Adipose tissue (tissue), 3 donors: ENCODE data around the gene KPNA2. TPM values are rescaled to one million over a fixed set of nuclear protein-coding genes. Genes with fewer than 3 reads are reported as not detected.
"Not testable (repeated sequence)": the region's sequence is repeated elsewhere in the genome, so short reads cannot be mapped to it uniquely, and the experiment has no call there.

ENCODE experiments used
- H3K27ac ChIP-seq: one replicate; pipeline ENCODE4 v1.5.1; 2013; ENCODE audit warnings: low read depth, low read length
- WGBS, 3 donors: extraction: QIAGEN DNeasy Blood & Tissue Kit; methylation state at CpG; one replicate each; pipeline ENCODE4 v1.1.7; 2013; 5-methylcytosine and 5-hydroxymethylcytosine counted together
- polyA plus RNA-seq, 3 donors: library from polyadenylated mRNA; stranded (reverse); fragments of 200-250 nt; gene quantifications; one replicate each; pipeline ENCODE4 v1.2.3, GENCODE V29; 2013
- donor health status: healthy with polysubstance abuse.
- donor health status: Bipolar disorder and iron deficiency.
- donor health status: healthy.

The KPNA2 gene
- polyA plus RNA-seq, 3 donors = 3.6 to 29.1 (median 21.3) TPM

DNA sequence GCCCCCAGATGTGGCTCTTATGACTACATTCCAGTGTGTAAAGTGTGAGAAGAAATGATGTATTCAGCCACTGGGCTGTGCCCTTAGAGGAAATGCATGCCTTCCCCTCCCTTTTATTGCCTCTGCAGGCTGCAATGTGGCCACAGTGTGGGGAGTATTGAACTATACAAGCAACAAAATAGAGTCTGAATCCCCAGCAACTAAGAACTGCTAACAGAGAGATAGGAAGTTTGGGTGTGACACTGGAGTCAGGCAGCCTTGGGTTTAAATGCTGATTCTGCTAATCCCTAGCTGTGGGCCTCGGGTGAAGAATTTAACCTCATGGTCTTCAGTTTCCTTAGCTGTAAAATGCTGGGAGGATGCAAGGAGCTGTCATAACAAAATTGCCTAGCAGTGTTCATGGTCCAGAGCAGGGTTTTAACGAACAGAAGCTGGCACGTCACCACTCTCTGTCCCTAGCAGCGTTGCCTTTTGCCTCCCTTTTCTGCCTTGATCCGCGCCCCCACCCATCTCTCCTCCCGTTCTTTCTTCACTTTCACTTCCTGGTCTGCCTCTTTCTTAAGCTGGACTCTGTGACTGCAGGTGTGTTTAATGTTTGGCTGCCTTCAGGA is 50.3 kb downstream of the KPNA2 start:
- H3K27ac ChIP-seq = no peak overlapping the region

GRCh38 chr17:68086666-68087065 is 51.1 kb downstream of the KPNA2 start:
- WGBS, 3 donors = 73 to 85% (median 76%) methylated on average over 4 of the region's 4 CpGs
- not testable (repeated sequence) for H3K27ac ChIP-seq

More for the DNA sequence above, 50.3 kb downstream of the KPNA2 start:
- WGBS, 3 donors = 19 to 67% (median 22%) methylated on average over 7 of the region's 7 CpGs

DNA sequence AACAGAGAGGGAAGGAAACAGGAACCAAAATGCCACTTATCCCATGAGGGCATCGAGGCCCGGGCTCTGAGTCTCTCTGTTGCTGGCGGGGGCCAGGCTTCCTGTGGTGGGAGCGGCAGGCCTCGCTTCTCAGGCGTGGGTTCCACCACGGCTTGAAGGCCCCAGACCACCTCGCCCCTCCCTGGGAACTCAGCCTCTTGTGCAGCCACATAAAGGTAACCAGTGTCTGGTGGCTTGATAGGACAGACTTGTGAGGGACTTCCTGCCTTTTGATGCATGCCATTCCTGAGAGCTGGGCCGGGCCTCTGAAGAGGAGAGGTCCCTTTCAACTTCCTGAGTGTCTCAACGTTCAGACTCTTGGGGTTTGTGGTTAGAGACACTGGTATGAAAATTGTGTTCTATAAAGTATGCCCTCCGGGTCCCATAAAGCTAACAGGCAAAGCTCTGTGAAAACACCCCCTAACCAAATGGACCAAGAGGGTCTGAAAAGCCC is 51.6 kb downstream of the KPNA2 start:
- not testable (repeated sequence) for H3K27ac ChIP-seq
- 41 to 61% (median 48%) methylated on average over 9 to 10 of the region's 11 CpGs for WGBS, 3 donors

GRCh38 chr17:68087851-68088250 is 52.3 kb downstream of the KPNA2 start:
- H3K27ac ChIP-seq = no peak overlapping the region
- 74 to 81% (median 81%) methylated on average over 4 of the region's 4 CpGs for WGBS, 3 donors

DNA sequence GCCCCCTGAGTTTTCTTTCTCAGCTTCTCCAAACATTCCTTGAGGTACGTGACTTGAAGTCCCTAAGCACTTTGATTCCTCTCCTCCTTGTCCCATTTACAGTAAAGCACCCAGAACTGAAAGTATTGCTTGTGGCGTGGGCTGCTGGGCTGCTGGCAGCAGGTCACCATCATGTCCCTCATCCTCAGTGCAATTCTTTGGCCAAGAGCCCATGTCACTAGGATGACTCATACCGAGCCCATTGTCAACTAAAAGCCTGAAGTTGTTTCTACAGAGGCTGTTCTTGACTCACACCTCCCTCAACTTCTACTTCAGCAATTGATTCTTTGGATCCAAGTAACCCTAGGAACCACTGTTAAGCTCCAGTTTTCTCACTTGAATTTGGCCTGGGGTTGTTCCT is 54.3 kb downstream of the KPNA2 start:
- no peak overlapping the region for H3K27ac ChIP-seq
- WGBS, 3 donors = 43 to 49% (median 46%) methylated on average over 3 of the region's 3 CpGs

GRCh38 chr17:68094481-68095078 is 59.0 kb downstream of the KPNA2 start:
- WGBS, 3 donors = 74 to 91% (median 91%) methylated on average over 11 of the region's 11 CpGs
- no peak overlapping the region for H3K27ac ChIP-seq

DNA sequence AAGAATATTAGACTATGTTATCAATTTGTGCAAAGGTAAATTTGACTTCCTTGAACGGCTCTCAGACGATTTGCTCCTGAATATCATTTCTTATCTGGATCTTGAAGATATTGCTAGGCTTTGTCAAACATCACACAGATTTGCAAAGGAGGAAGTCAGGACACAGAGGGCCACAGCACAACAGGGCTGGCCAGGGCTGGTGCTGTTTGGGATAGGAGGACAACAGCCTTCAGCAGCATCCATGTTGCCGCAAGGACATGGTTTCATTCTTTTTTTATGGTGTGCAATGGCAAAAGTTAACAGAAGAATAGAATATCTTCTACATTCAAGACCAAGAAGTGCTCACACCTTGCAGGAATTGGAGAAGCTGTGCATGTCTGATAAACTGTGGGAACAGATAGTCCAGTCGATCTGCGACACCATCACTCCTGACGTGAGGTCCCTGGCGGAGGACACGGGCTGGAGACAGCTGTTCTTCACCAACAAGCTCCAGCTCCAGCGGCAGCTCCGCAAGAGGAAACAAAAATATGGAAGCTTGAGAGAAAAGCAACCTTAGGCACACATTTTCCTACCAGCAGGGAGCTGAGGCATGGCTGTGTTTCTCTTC is 59.8 kb downstream of the KPNA2 start:
- WGBS, 3 donors = 85 to 93% (median 91%) methylated on average over 10 of the region's 10 CpGs
- no peak overlapping the region for H3K27ac ChIP-seq

DNA sequence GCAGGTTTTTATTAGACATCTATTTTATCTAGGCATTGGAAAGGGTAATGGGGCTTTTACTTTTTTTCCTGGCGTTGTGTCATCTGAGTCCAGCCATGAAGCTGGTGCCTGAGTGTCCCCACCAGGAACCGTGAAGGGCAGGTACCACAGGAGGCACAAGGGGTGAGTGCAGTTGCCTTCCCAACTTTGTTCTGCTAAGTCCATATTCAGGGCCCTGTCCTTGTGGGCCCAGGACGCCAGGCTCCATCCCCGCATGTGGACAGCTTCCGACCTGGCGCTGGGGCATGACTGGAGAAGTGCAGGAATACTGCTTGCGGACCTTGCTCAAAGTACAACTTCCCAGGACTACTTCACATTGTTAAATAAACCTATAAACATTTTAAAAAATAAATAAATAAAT is 60.6 kb downstream of the KPNA2 start:
- WGBS, 3 donors = 96 to 99% (median 99%) methylated on average over 7 of the region's 7 CpGs
- H3K27ac ChIP-seq = no peak overlapping the region

Other genes with a start within 250 kb of the KPNA2 start
- gene BPTF, start 210.2 kb upstream of the KPNA2 start, polyA plus RNA-seq = 10 to 100 TPM; 10.6 to 23.1 (median 18.0) TPM
- 10 to 100 TPM in 2 of 3 donors, 1 to 10 TPM in 1; 8.2 to 31.4 (median 11.1) TPM for gene C17orf58, start 39.3 kb upstream of the KPNA2 start, polyA plus RNA-seq
- gene AMZ2, start 212.3 kb downstream of the KPNA2 start, polyA plus RNA-seq = 10 to 100 TPM; 24.2 to 78.4 (median 51.0) TPM